H9 (cell line): Measurements from ENCODE around the gene PLEKHA4. TPM values are rescaled to one million over a fixed set of nuclear protein-coding genes. Genes with fewer than 3 reads are reported as not detected.

ENCODE experiments used
- DNase-seq: peaks from one replicate; pipeline ENCODE4 v3.0.0-alpha.2; 2017
- H2AFZ ChIP-seq: one replicate; pipeline ENCODE4 v1.6.1; 2013; ENCODE audit warnings: mild to moderate bottlenecking, low read length, control low read depth, moderate library complexity
- H2AK5ac ChIP-seq: 2 replicates; pipeline ENCODE4 v1.6.1; 2013; ENCODE audit warnings: low read length, control low read depth, mixed read lengths; ENCODE audit not compliant: insufficient read length
- H2BK120ac ChIP-seq: one replicate; pipeline ENCODE4 v1.6.1; 2013; ENCODE audit warnings: low read depth, mild to moderate bottlenecking, low read length, control low read depth, inconsistent platforms; ENCODE audit not compliant: poor library complexity, severe bottlenecking
- H2BK12ac ChIP-seq: 2 replicates; pipeline ENCODE4 v1.6.1; 2013; ENCODE audit warnings: low read length, control low read depth, mixed read lengths, low read depth; ENCODE audit not compliant: insufficient read length
- H2BK15ac ChIP-seq: 2 replicates; pipeline ENCODE4 v1.6.1; 2013; ENCODE audit warnings: low read depth, low read length, control low read depth
- H2BK20ac ChIP-seq: one replicate; pipeline ENCODE4 v1.6.1; 2013; ENCODE audit warnings: low read depth, mild to moderate bottlenecking, low read length, control low read depth, inconsistent platforms; ENCODE audit not compliant: poor library complexity, severe bottlenecking
- H2BK5ac ChIP-seq: 2 replicates; pipeline ENCODE4 v1.6.1; 2013; ENCODE audit warnings: low read length, control low read depth, mixed read lengths; ENCODE audit not compliant: insufficient read length
- H3K14ac ChIP-seq: 2 replicates; pipeline ENCODE4 v1.6.1; 2013; ENCODE audit warnings: low read length, control low read depth; ENCODE audit not compliant: insufficient read depth
- H3K18ac ChIP-seq: 2 replicates; pipeline ENCODE4 v1.6.1; 2013; ENCODE audit warnings: low read depth, mild to moderate bottlenecking, mixed read lengths, low read length, control low read depth; ENCODE audit not compliant: insufficient read length
- H3K23ac ChIP-seq: 2 replicates; pipeline ENCODE4 v1.6.1; 2013; ENCODE audit warnings: low read length, control low read depth, mixed read lengths, low read depth; ENCODE audit not compliant: insufficient read length
- H3K23me2 ChIP-seq: 2 replicates; pipeline ENCODE4 v1.6.1; 2013; ENCODE audit warnings: low read depth, mild to moderate bottlenecking, mixed read lengths, low read length, control low read depth; ENCODE audit not compliant: insufficient read length, poor library complexity, severe bottlenecking
- H3K27ac ChIP-seq: 2 replicates; pipeline ENCODE4 v1.5.1; 2013; ENCODE audit warnings: low read length, control low read depth, mixed read lengths, low read depth; ENCODE audit not compliant: insufficient read length
- H3K27me3 ChIP-seq: 2 replicates; pipeline ENCODE4 v1.6.1; 2013; ENCODE audit warnings: low read length, control low read depth, inconsistent platforms; ENCODE audit not compliant: insufficient read depth
- H3K4ac ChIP-seq: 2 replicates; pipeline ENCODE4 v1.6.1; 2013; ENCODE audit warnings: low read depth, mild to moderate bottlenecking, control low read depth, inconsistent platforms, low read length, moderate library complexity
- H3K4me1 ChIP-seq: 2 replicates; pipeline ENCODE4 v1.6.1; 2013; ENCODE audit warnings: low read length, control low read depth, inconsistent platforms; ENCODE audit not compliant: insufficient read depth
- H3K4me2 ChIP-seq: 2 replicates; pipeline ENCODE4 v1.6.1; 2013; ENCODE audit warnings: low read length, control low read depth, mixed read lengths; ENCODE audit not compliant: insufficient read length, insufficient read depth
- H3K56ac ChIP-seq: 2 replicates; pipeline ENCODE4 v1.6.1; 2013; ENCODE audit warnings: low read depth, mild to moderate bottlenecking, mixed read lengths, low read length, control low read depth; ENCODE audit not compliant: insufficient read length
- H3K79me1 ChIP-seq: 2 replicates; pipeline ENCODE4 v1.6.1; 2013; ENCODE audit warnings: low read depth, mild to moderate bottlenecking, moderate library complexity, low read length, control low read depth, inconsistent platforms; ENCODE audit not compliant: insufficient read depth, poor library complexity, severe bottlenecking
- H3K79me2 ChIP-seq: 2 replicates; pipeline ENCODE4 v1.6.1; 2013; ENCODE audit warnings: low read length, control low read depth, inconsistent platforms; ENCODE audit not compliant: insufficient read depth
- H3K9ac ChIP-seq: 2 replicates; pipeline ENCODE4 v1.6.1; 2013; ENCODE audit warnings: low read length, control low read depth, mixed read lengths; ENCODE audit not compliant: insufficient read length; ENCODE audit errors: extremely low read depth
- H3K9me3 ChIP-seq: one replicate; pipeline ENCODE4 v1.6.1; 2013; ENCODE audit warnings: low read depth, low read length, inconsistent platforms; ENCODE audit not compliant: control insufficient read depth
- H3T11ph ChIP-seq: one replicate; pipeline ENCODE4 v1.6.1; 2013; ENCODE audit warnings: mild to moderate bottlenecking, low read length, control low read depth, inconsistent platforms
- H4K20me1 ChIP-seq: one replicate; pipeline ENCODE4 v1.6.1; 2013; ENCODE audit not compliant: control insufficient read depth, insufficient read length, insufficient read depth
- H4K5ac ChIP-seq: 2 replicates; pipeline ENCODE4 v1.6.1; 2013; ENCODE audit warnings: low read depth, mild to moderate bottlenecking, mixed read lengths, low read length, control low read depth; ENCODE audit not compliant: insufficient read length
- H4K8ac ChIP-seq: replicated peaks from 2 replicates; pipeline ENCODE4 v1.6.1; 2013; ENCODE audit warnings: low read length, control low read depth, mixed read lengths, low read depth; ENCODE audit not compliant: insufficient read length
- H4K91ac ChIP-seq: 2 replicates; pipeline ENCODE4 v1.6.1; 2013; ENCODE audit warnings: low read depth, mild to moderate bottlenecking, moderate library complexity, mixed read lengths, low read length, control low read depth; ENCODE audit not compliant: insufficient read length
- H3K27ac Mint-ChIP-seq, 3 experiments: 2 replicates in 2 of 3; 3 replicates in 1 of 3; pipeline ENCODE4 v1.8.0; 2020 to 2021; ENCODE audit warnings: mixed read lengths in 3 of 3, mild to moderate bottlenecking in 1 of 3, moderate library complexity in 1 of 3
- H3K27me3 Mint-ChIP-seq: 2 replicates; pipeline ENCODE4 v1.8.0; 2021; ENCODE audit warnings: low read depth, mild to moderate bottlenecking, moderate library complexity, mixed read lengths
- H3K36me3 Mint-ChIP-seq, 3 experiments: 2 replicates in 2 of 3; 3 replicates in 1 of 3; pipeline ENCODE4 v1.8.0; 2020 to 2021; ENCODE audit warnings: low read depth in 3 of 3, mixed read lengths in 3 of 3; ENCODE audit not compliant: insufficient read depth in 1 of 3
- H3K4me1 Mint-ChIP-seq, 2 experiments: 2 replicates each; pipeline ENCODE4 v1.8.0; 2020; ENCODE audit warnings: mixed read lengths in 2 of 2
- H3K4me3 Mint-ChIP-seq, 2 experiments: 2 replicates in 1 of 2; 3 replicates in 1 of 2; pipeline ENCODE4 v1.8.0; 2020 to 2021; ENCODE audit warnings: mild to moderate bottlenecking in 2 of 2, mixed read lengths in 2 of 2, moderate library complexity in 1 of 2
- H3K9me3 Mint-ChIP-seq, 2 experiments: 2 replicates in 1 of 2; 3 replicates in 1 of 2; pipeline ENCODE4 v1.8.0; 2020; ENCODE audit warnings: mild to moderate bottlenecking in 2 of 2, mixed read lengths in 2 of 2, moderate library complexity in 1 of 2
- WGBS: extraction: QIAGEN DNeasy Blood & Tissue Kit; methylation state at CpG from one replicate; pipeline ENCODE4 v1.1.7; 2013; ENCODE audit warnings: missing lambda C conversion rate, low lambda C conversion rate, mixed read lengths; ENCODE audit not compliant: insufficient read length; ENCODE audit errors: extremely low coverage; 5-methylcytosine and 5-hydroxymethylcytosine counted together
- total RNA-seq: library from RNA; stranded (reverse); gene quantifications from 2 replicates; pipeline ENCODE4 v1.2.1, GENCODE V29; 2021
- TF ChIP-seq, protein P1 (sequence below): fragments of 200-600 bp; sonication (generic); conservative IDR thresholded peaks from 3 replicates; pipeline ENCODE4 v1.8.0; 2021; ENCODE audit warnings: antibody characterized with exemption, mild to moderate bottlenecking

The PLEKHA4 gene
- total RNA-seq, 1 experiment from 2014 or later = 15.3 TPM

DNA sequence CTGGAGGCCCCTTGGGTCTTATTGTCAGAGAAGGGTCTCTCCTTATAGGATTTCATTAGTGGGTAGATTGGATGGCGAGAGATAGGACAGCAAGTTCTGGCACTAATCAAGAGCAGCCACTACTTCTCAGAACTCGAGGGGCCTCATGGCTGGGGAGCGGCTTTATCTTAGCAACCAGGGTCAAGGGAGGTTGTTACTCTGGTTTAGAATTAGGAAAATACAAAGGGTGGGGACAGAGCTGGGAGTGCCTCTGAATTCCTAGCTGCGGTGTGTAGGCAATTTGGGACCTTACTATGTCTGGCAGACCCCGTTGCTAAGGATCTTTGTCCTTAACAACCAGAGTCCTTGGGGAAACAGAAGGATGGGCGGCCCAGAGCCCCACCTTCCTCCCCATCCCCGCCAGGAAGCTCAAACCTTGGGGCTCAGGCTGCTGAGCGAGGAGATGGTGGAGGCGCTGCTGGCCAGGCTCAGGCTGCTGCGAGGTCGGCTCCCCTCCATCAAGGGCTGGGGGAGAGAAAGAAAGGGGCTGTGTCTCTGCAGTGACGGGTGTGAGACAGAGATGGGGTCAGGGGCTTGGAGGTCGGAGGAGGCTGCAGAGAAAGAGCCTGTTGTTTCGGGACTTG, 1.2 kb downstream of the PLEKHA4 start:
- no peak overlapping the region for H4K5ac ChIP-seq
- Mint-ChIP-seq H3K9me3 (no peaks in the 10 kb centered on the region), H3K27me3 (no peaks in the 10 kb centered on the region), H3K27ac (peak overlapping the region in 1 of 3 experiments; percentile 14; a peak in 1 of 7 replicates), H3K36me3 (peaks cover 0 to 25% (median 6%) of the 10 kb centered on the region in 3 experiments; a peak in 6 of 7 replicates), H3K4me1 (peaks cover 14 to 26% of the 10 kb centered on the region in 2 experiments), H3K4me3 (no peak overlapping the region; a peak in 1 of 5 replicates)
- peak overlapping the region; percentile 63; the same call in 1 of the 2 replicates for H3K14ac ChIP-seq
- H4K20me1 ChIP-seq = no peaks in the 10 kb centered on the region
- no peak overlapping the region for H3K4me2 ChIP-seq
- no peaks in the 10 kb centered on the region for H3K9me3 ChIP-seq
- DNase-seq = no peak
- H3K56ac ChIP-seq = no peak overlapping the region
- H3K23ac ChIP-seq = no peak overlapping the region
- peak overlapping the region; percentile 30 for H3K18ac ChIP-seq
- no peak overlapping the region for H3K9ac ChIP-seq
- H3K79me1 ChIP-seq = no peaks in the 10 kb centered on the region
- H2BK15ac ChIP-seq = no peak overlapping the region
- no peak overlapping the region for H2AK5ac ChIP-seq
- H2BK5ac ChIP-seq = no peak overlapping the region
- H2AFZ ChIP-seq = no peak overlapping the region
- no peak overlapping the region for H2BK20ac ChIP-seq
- H2BK120ac ChIP-seq = no peak overlapping the region
- no peak overlapping the region for H3K4ac ChIP-seq
- no peaks in the 10 kb centered on the region for H3K27me3 ChIP-seq
- no peak overlapping the region for H3T11ph ChIP-seq
- no peak overlapping the region for H4K91ac ChIP-seq
- H3K4me1 ChIP-seq = peaks cover 3% of the 10 kb centered on the region; the same call in 1 of the 2 replicates
- TF ChIP-seq, protein P1, sequence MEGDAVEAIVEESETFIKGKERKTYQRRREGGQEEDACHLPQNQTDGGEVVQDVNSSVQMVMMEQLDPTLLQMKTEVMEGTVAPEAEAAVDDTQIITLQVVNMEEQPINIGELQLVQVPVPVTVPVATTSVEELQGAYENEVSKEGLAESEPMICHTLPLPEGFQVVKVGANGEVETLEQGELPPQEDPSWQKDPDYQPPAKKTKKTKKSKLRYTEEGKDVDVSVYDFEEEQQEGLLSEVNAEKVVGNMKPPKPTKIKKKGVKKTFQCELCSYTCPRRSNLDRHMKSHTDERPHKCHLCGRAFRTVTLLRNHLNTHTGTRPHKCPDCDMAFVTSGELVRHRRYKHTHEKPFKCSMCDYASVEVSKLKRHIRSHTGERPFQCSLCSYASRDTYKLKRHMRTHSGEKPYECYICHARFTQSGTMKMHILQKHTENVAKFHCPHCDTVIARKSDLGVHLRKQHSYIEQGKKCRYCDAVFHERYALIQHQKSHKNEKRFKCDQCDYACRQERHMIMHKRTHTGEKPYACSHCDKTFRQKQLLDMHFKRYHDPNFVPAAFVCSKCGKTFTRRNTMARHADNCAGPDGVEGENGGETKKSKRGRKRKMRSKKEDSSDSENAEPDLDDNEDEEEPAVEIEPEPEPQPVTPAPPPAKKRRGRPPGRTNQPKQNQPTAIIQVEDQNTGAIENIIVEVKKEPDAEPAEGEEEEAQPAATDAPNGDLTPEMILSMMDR = no peak
- no peak overlapping the region for H2BK12ac ChIP-seq
- peaks cover 2% of the 10 kb centered on the region for H3K23me2 ChIP-seq
- H3K27ac ChIP-seq = no peak overlapping the region
- H3K79me2 ChIP-seq = no peaks in the 10 kb centered on the region
- WGBS = no CpG with 5 or more reads among the region's 14 CpGs
- H4K8ac ChIP-seq = no peak overlapping the region
